Retinal pigment epithelial cell (primary cell): Measurements from ENCODE around the gene BCL6B.

ENCODE experiments used
- DNase-seq: peaks from one replicate; pipeline ENCODE4 v3.0.0-alpha.2; 2010; ENCODE audit warnings: low read depth
- H3K4me3 ChIP-seq: 2 replicates; pipeline ENCODE4 v1.5.1; 2011; ENCODE audit warnings: mild to moderate bottlenecking, low read length, control low read depth, moderate library complexity
- CTCF ChIP-seq: conservative IDR thresholded peaks from 2 replicates; pipeline ENCODE4 v1.5.1; 2011; ENCODE audit warnings: low read depth, low read length, control low read depth, inconsistent platforms

BCL6B gene

GRCh38 chr17:7034955-7035590 lies 12.2 kb downstream of the BCL6B start:
- no peak for TF ChIP-seq CTCF
- DNase-seq = no peak
- H3K4me3 ChIP-seq = peak overlapping the region; percentile 81

DNA sequence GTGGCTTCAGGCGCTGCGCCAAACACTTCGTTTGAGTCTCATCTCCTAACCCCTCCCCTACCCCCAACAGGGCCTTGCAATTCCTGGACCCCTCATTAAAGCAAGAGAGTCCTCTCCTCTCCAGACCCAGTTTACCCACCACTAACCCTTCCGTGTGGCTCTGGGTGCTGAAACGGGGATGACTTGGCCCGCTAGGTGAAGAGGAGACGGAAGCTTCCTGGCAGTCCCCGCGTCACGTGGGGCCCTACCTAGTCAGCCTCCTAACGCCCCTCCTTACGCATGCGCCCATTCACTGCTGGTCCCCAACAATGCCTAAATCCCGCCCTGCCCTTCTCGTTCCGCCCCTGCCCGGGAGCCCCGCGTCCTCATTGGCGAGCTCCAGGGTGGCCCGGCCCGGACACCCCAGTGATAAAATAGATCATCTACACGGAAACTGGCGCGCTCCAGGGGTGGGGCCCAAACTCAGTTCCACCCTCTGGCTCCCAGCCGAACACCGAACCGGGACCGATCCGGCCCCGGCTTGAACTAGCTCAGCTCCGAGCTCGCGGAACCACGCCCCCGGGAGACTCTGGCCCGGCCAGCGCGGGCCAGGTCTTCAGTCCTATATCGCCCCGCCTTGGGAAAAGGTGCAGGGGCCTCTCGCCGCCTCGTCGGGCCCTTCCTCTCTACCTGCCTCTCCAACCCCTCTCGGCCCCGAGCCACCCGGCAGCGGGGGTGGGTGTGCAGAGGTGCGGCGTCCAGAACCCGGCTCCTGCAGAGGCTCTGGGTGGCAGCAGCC lies 12.9 kb downstream of the BCL6B start, which contains the start of gene SLC16A13:
SLC16A13 (plus strand) TSS at position 425 of the 778 bp plus-strand sequence. CDS start 368 bp downstream, outside the sequence.
- peak; percentile 63 for DNase-seq
- TF ChIP-seq CTCF = no peak
- H3K4me3 ChIP-seq = peak within 1 kb of the TSS; percentile 81

- H3K4me3 ChIP-seq = no peak overlapping the region
- no peak for DNase-seq
- no peak for TF ChIP-seq CTCF
Measured at GRCh38 chr17:7038025-7038862, 15.4 kb downstream of the BCL6B start.

GRCh38 chr17:7039832-7040231 lies 17.0 kb downstream of the BCL6B start:
- H3K4me3 ChIP-seq = no peak overlapping the region
- TF ChIP-seq CTCF = no peak
- DNase-seq = no peak

DNA sequence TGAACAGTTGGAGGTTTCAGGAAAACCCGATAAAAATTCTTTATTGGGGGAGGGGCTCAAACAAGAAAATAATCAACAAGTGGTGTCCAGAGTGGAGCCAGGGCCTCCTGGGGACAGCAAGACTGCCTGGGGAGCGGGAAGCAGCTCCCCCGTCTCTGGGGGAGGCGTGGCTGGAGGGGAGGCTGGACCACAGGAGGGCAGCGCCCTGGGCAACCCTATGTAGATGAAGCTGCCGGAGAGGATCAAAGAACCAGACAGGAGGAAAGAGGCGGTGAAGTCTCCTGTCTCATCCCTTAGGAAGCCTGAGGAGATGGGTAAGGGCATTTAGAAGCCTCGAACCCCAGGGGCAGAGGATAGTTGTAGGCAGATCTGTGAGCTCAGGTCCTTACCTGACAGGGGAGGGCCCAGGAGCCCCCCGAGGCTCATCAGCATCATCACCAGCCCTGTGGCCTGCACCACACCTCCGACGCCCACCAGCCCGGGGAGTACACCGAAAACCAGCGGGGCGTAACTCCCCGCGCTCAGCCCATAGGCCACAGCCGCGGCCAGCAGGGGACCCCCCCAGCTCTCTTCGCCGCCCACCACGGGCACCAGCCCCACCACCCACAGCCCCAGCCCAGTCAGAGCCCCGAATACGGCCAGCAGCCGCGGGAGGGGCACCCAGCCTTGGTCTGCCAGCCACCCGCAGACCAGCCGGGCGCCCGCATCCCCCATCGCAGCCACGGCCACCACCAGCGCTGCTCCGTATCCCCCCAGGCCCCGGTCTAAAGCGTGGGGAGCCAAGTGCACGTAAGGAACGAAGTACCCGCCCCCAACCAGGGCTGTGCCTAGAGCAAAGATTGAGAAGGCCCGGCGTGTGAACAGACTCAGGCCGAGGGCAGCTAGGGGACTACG lies 19.0 kb downstream of the BCL6B start:
- TF ChIP-seq CTCF = no peak
- H3K4me3 ChIP-seq = no peak overlapping the region
- DNase-seq = no peak

DNA sequence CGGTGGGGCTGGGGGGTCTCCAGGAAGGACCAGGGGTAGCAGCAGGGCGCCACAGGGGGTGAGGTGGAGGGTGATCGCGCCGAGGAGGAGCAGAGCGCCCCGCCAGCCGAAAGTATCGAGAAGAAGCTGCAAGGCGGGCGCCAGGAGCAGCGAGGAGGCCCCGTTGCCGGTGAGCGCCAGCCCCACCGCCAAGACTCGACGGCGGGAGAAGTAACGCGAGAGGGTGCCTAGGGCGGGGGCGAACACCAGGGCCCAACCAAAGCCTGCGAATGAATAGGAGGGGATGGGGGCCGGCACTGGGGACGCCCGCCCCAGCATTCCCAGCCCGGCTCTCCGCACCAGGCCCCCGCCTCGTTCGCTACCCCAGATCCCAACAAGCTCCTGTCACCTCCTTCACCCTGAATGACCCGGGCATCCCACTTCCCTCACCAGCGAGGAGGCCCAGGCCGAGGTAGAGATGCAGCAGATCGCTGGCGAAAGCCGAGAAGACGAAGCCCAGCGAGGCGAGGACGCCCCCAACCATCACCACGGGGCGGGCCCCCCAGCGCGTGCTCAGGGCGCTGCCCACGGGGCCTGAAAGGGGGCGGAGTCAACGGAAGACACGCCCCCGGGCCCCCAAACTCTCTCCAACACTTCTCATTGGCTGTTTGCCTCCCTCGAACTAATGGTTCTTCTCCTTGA lies 19.8 kb downstream of the BCL6B start:
- no peak overlapping the region for H3K4me3 ChIP-seq
- no peak for TF ChIP-seq CTCF
- no peak for DNase-seq
